ENCODE measurements around the gene KRT3.

GRCh38 chr12:52766351-52767019 is 29.4 kb downstream of the KRT3 start:
- TF ChIP-seq, protein P1, sequence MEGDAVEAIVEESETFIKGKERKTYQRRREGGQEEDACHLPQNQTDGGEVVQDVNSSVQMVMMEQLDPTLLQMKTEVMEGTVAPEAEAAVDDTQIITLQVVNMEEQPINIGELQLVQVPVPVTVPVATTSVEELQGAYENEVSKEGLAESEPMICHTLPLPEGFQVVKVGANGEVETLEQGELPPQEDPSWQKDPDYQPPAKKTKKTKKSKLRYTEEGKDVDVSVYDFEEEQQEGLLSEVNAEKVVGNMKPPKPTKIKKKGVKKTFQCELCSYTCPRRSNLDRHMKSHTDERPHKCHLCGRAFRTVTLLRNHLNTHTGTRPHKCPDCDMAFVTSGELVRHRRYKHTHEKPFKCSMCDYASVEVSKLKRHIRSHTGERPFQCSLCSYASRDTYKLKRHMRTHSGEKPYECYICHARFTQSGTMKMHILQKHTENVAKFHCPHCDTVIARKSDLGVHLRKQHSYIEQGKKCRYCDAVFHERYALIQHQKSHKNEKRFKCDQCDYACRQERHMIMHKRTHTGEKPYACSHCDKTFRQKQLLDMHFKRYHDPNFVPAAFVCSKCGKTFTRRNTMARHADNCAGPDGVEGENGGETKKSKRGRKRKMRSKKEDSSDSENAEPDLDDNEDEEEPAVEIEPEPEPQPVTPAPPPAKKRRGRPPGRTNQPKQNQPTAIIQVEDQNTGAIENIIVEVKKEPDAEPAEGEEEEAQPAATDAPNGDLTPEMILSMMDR (IDR thresholded peaks at IDR 0.05): no peak
- TF ChIP-seq POLR2AphosphoS5 (IDR thresholded peaks at IDR 0.05; ENCODE audit: low read depth, low read length) (no peak), SIN3A (IDR thresholded peaks at IDR 0.05; ENCODE audit: borderline replicate concordance, insufficient read depth, low read depth, low read length) (no peak)
- TF ChIP-seq, protein P2, sequence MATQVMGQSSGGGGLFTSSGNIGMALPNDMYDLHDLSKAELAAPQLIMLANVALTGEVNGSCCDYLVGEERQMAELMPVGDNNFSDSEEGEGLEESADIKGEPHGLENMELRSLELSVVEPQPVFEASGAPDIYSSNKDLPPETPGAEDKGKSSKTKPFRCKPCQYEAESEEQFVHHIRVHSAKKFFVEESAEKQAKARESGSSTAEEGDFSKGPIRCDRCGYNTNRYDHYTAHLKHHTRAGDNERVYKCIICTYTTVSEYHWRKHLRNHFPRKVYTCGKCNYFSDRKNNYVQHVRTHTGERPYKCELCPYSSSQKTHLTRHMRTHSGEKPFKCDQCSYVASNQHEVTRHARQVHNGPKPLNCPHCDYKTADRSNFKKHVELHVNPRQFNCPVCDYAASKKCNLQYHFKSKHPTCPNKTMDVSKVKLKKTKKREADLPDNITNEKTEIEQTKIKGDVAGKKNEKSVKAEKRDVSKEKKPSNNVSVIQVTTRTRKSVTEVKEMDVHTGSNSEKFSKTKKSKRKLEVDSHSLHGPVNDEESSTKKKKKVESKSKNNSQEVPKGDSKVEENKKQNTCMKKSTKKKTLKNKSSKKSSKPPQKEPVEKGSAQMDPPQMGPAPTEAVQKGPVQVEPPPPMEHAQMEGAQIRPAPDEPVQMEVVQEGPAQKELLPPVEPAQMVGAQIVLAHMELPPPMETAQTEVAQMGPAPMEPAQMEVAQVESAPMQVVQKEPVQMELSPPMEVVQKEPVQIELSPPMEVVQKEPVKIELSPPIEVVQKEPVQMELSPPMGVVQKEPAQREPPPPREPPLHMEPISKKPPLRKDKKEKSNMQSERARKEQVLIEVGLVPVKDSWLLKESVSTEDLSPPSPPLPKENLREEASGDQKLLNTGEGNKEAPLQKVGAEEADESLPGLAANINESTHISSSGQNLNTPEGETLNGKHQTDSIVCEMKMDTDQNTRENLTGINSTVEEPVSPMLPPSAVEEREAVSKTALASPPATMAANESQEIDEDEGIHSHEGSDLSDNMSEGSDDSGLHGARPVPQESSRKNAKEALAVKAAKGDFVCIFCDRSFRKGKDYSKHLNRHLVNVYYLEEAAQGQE (IDR thresholded peaks at IDR 0.05; ENCODE audit: insufficient read depth in 1 of 2, low read depth in 2 of 2, low read length in 1 of 2): no peak

Data from Panc1 (cell line).